ENCODE data around the gene GLI3. TPM values are rescaled to one million over a fixed set of nuclear protein-coding genes. Genes with fewer than 3 reads are reported as not detected.

The GLI3 gene
- total and polyA plus RNA-seq, 3 experiments from 2014 or later, result 0.16 to 0.46 (median 0.44) TPM

GRCh38 chr7:41911792-41912191 is 325.2 kb downstream of the GLI3 start:
- H3K27ac ChIP-seq (ENCODE audit: low read depth, low read length), result no peak overlapping the region
- no peaks in the 10 kb centered on the region for H3K4me1 Mint-ChIP-seq
- peaks cover 2 to 8% of the 10 kb centered on the region in 2 donors for H3K27me3 Mint-ChIP-seq
- no peak overlapping the region for H3K4me3 ChIP-seq (ENCODE audit: low read length)
- no peaks in the 10 kb centered on the region for H3K9me3 ChIP-seq (ENCODE audit: low read length)
- peaks cover 0 to 1% (median 0%) of the 10 kb centered on the region in 5 donors for H3K9me3 Mint-ChIP-seq
- no peak overlapping the region for H3K27ac Mint-ChIP-seq
- ChIA-PET CTCF (no interaction called here), POLR2A (no interaction called here)
- H3K27me3 ChIP-seq (ENCODE audit: insufficient read depth, low read length, poor library complexity, severe bottlenecking), result no peaks in the 10 kb centered on the region
- no peak overlapping the region for H3K4me3 Mint-ChIP-seq
- DNase-seq, result no peak
- H3K36me3 Mint-ChIP-seq, result no peaks in the 10 kb centered on the region
- no peaks in the 10 kb centered on the region for H3K36me3 ChIP-seq (ENCODE audit: insufficient read depth, low read length)
- no peaks in the 10 kb centered on the region for H3K4me1 ChIP-seq (ENCODE audit: insufficient read depth, low read length)

All from CD8-positive, alpha-beta memory T cell (primary cell).